Keratinocyte (primary cell): ENCODE data around the gene GPR107. TPM values are rescaled to one million over a fixed set of nuclear protein-coding genes. Genes with fewer than 3 reads are reported as not detected.
"Not testable (repeated sequence)": the region's sequence is repeated elsewhere in the genome, so short reads cannot be mapped to it uniquely, and the experiment has no call there.

Experiments
- DNase-seq: peaks from one replicate; pipeline ENCODE4 v3.0.0-alpha.2; 2011; ENCODE audit warnings: low read depth, missing footprints, low spot score
- FAIRE-seq: peaks from 2 replicates; lab custom pipeline; 2011; peaks lifted over from hg19 to GRCh38; lab: Jason Lieb, UNC
- H2AFZ ChIP-seq: 2 replicates; pipeline ENCODE4 v1.6.0; 2012; ENCODE audit warnings: low read length, control low read depth, inconsistent platforms; ENCODE audit not compliant: control insufficient read depth
- H3K27ac ChIP-seq: 2 replicates; pipeline ENCODE4 v1.5.1; 2011; ENCODE audit warnings: low read length; ENCODE audit not compliant: control insufficient read depth, insufficient read depth
- H3K27me3 ChIP-seq: 3 replicates; pipeline ENCODE4 v1.6.0; 2011; ENCODE audit warnings: low read length; ENCODE audit not compliant: control insufficient read depth, insufficient read depth; ENCODE audit errors: extremely low read depth
- H3K36me3 ChIP-seq, 2 experiments: 2 replicates in 1 of 2; 3 replicates in 1 of 2; pipeline ENCODE4 v1.5.1; 2011; ENCODE audit warnings: low read length in 2 of 2, mild to moderate bottlenecking in 1 of 2; ENCODE audit not compliant: control insufficient read depth in 2 of 2, insufficient read depth in 2 of 2; ENCODE audit errors: extremely low read depth in 1 of 2
- H3K4me1 ChIP-seq: 3 replicates; pipeline ENCODE4 v1.5.1; 2011; ENCODE audit warnings: low read length; ENCODE audit not compliant: control insufficient read depth, insufficient read depth; ENCODE audit errors: extremely low read depth
- H3K4me2 ChIP-seq: 3 replicates; pipeline ENCODE4 v1.6.0; 2011; ENCODE audit warnings: low read depth, low read length; ENCODE audit not compliant: control insufficient read depth, insufficient read depth; ENCODE audit errors: extremely low read depth
- H3K4me3 ChIP-seq, 3 experiments: fragments of 200-600 bp in 1 of 3; sonication (generic) in 1 of 3; 2 replicates in 2 of 3; 3 replicates in 1 of 3; pipeline ENCODE4 v1.5.1; 2011 to 2016; ENCODE audit warnings: low read length in 3 of 3, mild to moderate bottlenecking in 3 of 3, control low read depth in 2 of 3, inconsistent platforms in 1 of 3, low read depth in 1 of 3, mixed read lengths in 1 of 3, mixed run types in 1 of 3, moderate library complexity in 1 of 3; ENCODE audit not compliant: control insufficient read depth in 2 of 3, insufficient read depth in 2 of 3; ENCODE audit errors: extremely low read depth in 1 of 3
- H3K79me2 ChIP-seq: 2 replicates; pipeline ENCODE4 v1.6.0; 2012; ENCODE audit warnings: low read length; ENCODE audit not compliant: control insufficient read depth, insufficient read depth
- H3K9ac ChIP-seq: 3 replicates; pipeline ENCODE4 v1.6.0; 2011; ENCODE audit warnings: low read length; ENCODE audit not compliant: control insufficient read depth, insufficient read depth; ENCODE audit errors: extremely low read depth
- H3K9me1 ChIP-seq: 3 replicates; pipeline ENCODE4 v1.6.0; 2011; ENCODE audit warnings: low read length; ENCODE audit not compliant: control insufficient read depth, insufficient read depth; ENCODE audit errors: extremely low read depth
- H3K9me3 ChIP-seq: 2 replicates; pipeline ENCODE4 v1.5.1; 2012; ENCODE audit warnings: low read depth, low read length; ENCODE audit not compliant: control insufficient read depth
- H4K20me1 ChIP-seq: 3 replicates; pipeline ENCODE4 v1.6.0; 2011; ENCODE audit warnings: low read length; ENCODE audit not compliant: control insufficient read depth, insufficient read depth; ENCODE audit errors: extremely low read depth
- CTCF ChIP-seq, 3 experiments: IDR thresholded peaks in 1 of 3; conservative IDR thresholded peaks in 1 of 3; optimal IDR thresholded peaks in 1 of 3; 2 replicates in 2 of 3; 3 replicates in 1 of 3; pipeline versions ENCODE3 to v1.5.1; 2011; ENCODE audit warnings: low read length in 3 of 3, mild to moderate bottlenecking in 3 of 3, moderate library complexity in 2 of 3, control low read depth in 1 of 3, inconsistent platforms in 1 of 3; ENCODE audit not compliant: insufficient read depth in 2 of 3; ENCODE audit errors: extremely low read depth in 1 of 3
- EZH2 ChIP-seq: IDR thresholded peaks from one replicate; pipeline ENCODE4 v1.6.1; 2012; ENCODE audit warnings: inconsistent platforms, mild to moderate bottlenecking, low read length, moderate library complexity
- dilution Hi-C: fragments of 300-500 bp; cut with MboI; formaldehyde crosslinking; loops from one replicate; pipeline ENCODE4 v1.7.0; 2020; ENCODE audit warnings: low sequenced_read_pairs; ENCODE audit not compliant: extremely low pct_ligation_motif_present
- polyA plus RNA-seq, 5 experiments: library from polyadenylated mRNA; depleted of rRNA in 3 of 5; stranded (reverse) in 3 of 5; stranded (forward) in 1 of 5; unstranded in 1 of 5; fragments of >200 nt; gene quantifications; 1 replicate in 1 of 5; 2 replicates in 3 of 5; 3 replicates in 1 of 5; pipeline versions ENCODE4 v1.2.1 to v1.2.3, GENCODE V29; 2011 to 2012; ENCODE audit warnings: missing spikeins in 2 of 5, low read depth in 1 of 5, low replicate concordance in 1 of 5

Gene GPR107
- polyA plus RNA-seq, 1 donor (not counting 4 experiments of a cell fraction or from before 2014, with no cell fraction given): 27.3 TPM

- Histone ChIP-seq H2AFZ (no peak overlapping the region), H3K4me3 (no peak overlapping the region), H3K79me2 (no peaks in the 10 kb centered on the region), H3K9me3 (no peaks in the 10 kb centered on the region), H3K36me3 (no peaks in the 10 kb centered on the region), H3K27ac (no peak overlapping the region), H3K27me3 (no peaks in the 10 kb centered on the region), H3K4me1 (no peaks in the 10 kb centered on the region), H3K4me2 (no peak overlapping the region), H3K9ac (no peak overlapping the region), H3K9me1 (no peaks in the 10 kb centered on the region), H4K20me1 (no peaks in the 10 kb centered on the region)
- FAIRE-seq: no peak
- TF ChIP-seq CTCF (optimal IDR thresholded peaks at IDR 0.05 in 1 of 3, IDR thresholded peaks at IDR 0.05 in 1 of 3, conservative IDR thresholded peaks at IDR 0.05 in 1 of 3; ENCODE audit: extremely low read depth in 1 of 3, insufficient read depth in 2 of 3, low read length in 3 of 3) (no peak), EZH2 (no peak)
- no peak for DNase-seq
- dilution Hi-C loops: no loop called here
Observed at GRCh38 chr9:130008538-130008937, 45.2 kb upstream of the GPR107 start.

GRCh38 chr9:130009546-130009945 lies 44.2 kb upstream of the GPR107 start:
- DNase-seq, H3K4me1 ChIP-seq, H3K4me3 ChIP-seq, H3K4me2 ChIP-seq, H3K9me3 ChIP-seq, H2AFZ ChIP-seq, H4K20me1 ChIP-seq, FAIRE-seq, H3K79me2 ChIP-seq, dilution Hi-C loops, H3K9me1 ChIP-seq, H3K9ac ChIP-seq, H3K36me3 ChIP-seq, H3K27ac ChIP-seq, H3K27me3 ChIP-seq: not testable (repeated sequence)
